Activated CD4-positive, alpha-beta T cell treated with anti-CD3 and anti-CD28 coated beads for 1 hour (primary cell): Measurements from ENCODE around the gene UBE2D2.
"Not testable (repeated sequence)": the region's sequence is repeated elsewhere in the genome, so short reads cannot be mapped to it uniquely, and the experiment has no call there.

ENCODE experiments used
- DNase-seq: peaks from one replicate; pipeline ENCODE4 v3.0.0-alpha.2; 2020

The UBE2D2 gene

DNA sequence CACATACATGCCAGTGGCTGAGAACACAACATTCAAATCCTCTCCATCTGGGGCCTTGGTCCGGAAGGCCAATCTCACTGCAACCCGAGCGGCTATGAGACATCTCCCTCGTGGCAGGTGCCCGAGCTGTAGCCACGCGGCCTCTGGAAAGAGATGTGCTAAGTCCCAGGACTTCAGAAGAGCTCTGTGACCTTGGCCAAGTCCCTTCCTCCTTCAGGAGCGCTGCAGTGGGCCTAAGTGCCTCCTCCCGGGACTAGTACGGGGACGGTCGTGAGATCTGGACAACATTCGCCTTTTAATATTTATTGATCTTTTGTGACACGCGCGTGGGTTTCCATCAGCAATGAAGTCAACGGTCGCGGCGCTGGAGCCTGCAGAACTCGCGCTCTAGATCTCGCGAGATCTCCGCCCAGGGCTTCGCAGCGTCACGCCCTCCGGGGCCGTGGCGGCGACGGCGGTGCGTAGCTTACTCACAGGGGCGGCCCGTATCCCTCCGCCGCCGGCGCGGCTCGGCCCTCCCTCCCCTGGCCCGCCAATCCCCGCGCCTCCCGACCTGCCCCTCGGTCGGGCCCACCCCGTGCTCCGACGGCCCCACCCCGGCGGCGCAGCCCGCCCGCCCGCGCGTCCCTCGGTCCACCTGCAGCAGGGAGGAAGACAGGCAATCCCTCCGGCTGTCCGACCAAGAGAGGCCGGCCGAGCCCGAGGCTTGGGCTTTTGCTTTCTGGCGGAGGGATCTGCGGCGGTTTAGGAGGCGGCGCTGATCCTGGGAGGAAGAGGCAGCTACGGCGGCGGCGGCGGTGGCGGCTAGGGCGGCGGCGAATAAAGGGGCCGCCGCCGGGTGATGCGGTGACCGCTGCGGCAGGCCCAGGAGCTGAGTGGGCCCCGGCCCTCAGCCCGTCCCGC is at the start of gene UBE2D2:
UBE2D2 (plus strand) TSS at position 588 of the 903 bp plus-strand sequence. CDS start 453 bp downstream, outside the sequence.
- DNase-seq, result peak; percentile 97

DNA sequence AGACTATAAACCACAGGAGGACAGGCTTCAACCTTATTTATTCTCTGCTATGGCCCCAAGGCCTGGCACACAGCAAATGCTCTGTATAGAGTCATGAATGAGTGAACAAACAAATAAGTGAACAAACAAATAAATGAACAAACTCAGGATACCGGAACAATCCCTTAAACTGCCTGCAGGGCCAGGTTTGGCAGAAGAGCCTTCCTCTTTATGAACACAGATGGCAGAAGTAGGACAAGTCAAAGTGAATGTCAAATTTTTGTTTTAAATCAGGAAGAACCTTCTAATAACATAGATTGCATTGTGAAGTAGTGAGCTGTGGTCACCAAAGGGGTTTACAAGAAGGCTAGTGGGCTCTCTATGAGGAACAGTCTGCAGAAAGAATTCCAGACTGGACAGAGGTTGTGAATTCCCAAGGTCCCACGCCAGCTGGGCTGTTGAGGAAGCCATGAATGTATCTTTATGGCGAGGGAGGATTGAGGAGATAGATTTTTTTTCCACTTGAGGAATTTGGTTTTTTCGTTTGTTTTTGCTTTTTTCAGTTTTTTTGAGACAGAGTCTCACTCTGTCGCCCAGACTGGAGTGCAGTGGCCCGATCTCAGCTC is 48.3 kb upstream of the UBE2D2 start:
- no peak for DNase-seq

DNA sequence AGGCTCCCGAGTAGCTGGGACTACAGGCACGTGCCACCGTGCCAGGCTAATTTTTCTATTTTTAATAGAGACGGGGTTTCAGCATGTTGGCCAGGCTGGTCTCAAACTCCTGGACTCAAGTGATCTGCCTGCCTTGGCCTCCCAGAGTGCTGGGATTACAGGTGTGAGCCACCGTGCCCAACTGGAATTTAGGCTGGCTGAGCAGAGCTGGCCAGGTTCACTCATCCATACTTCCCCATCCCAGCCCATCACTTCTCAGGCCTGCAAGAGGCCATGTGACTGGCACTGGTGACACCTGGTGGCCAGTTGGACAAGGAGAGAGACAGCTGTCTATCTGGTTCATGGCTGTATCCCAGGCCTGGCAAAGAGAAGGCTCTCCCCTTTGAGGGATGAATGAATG is 47.7 kb upstream of the UBE2D2 start:
- DNase-seq, result peak; percentile 67

DNA sequence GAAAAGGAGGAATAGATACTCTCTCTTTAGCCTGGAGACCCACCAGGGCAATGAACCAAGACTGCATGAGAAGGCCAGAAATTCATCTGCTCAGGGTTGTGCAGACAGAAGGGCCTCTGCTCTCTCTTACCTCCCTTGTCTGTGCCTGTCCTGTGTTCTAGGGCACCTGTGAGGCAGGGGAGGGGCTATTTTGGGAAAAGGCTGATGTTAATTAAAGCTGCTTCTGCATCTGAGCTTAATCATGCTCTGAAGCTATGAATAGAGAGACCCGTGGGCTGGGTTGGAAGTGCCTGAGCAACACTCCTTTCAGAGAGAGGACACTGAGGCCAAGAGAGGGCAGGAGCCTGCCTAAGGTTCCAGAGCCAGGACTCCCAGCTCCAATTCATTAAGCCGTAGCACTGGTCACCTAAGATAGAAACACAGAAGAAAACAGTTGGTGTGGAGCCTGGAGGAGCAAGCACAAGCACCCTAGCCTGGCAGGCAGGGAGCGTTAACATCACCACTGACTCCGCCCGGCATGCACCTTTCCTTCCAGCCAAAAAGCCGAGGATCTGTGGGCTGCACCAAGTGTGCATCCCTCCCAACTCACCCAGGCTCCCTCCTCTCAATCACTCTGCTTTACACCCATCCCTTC is 47.2 kb upstream of the UBE2D2 start:
- DNase-seq, result no peak

DNA sequence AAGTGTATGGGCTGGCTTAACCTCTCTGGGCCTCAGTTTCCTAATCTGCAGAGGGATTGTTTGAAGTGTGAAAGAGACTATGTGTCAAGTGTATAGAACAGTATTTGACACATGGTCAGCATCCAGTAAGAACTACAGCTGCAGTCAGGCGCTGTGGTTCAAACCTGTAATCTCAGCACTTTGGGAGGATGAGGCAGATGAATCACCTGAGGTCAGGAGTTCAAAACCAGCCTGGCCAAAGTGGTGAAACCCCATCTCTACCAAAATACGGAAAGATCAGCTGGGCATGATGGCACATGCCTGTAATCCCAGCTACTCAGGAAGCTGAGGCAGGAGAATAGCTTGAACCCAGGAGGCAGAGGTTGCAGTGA is 46.7 kb upstream of the UBE2D2 start:
- DNase-seq, result no peak

DNA sequence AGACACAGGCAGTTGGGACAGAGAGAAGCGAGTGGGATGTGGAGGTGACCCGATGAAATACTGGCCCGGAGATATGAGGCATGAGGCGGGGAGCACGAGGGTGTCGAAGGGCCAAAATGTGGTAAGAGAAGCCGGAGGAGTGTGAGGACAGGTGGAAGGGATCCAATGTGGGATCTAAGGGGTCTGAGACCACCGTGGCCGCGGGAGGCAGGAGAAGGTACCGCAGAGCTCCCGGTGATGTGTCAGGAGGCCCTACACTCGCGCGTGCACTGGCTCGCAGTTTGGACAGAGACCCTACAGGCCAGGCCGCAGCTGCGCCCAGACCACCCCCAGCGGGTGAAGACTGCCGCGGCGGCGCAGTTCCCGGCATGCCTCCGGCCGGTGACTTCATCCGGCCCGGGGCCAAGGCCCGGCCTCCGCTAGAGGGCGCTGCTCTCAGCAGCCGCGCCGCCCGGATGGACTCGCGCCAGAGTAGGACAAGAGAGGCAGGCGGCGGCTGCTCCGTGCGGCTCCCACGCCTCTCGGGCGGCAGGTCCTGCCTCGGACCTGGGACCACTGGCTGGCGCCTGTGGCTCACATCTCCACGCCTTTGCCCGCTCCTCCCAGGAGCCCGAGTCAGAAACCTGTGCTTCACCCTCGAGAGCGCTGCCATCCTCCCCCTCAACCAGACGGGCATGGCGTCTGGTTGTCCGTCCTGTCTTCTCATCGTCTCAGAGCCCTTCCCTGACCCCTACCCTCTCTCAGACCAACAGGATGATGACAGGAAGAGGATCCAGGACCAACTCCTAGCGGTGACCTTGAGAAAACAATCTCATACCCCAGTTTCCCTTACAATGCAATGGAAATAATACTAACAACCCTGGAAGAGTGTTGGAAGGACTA is 43.2 kb upstream of the UBE2D2 start:
- peak; percentile 82 for DNase-seq

DNA sequence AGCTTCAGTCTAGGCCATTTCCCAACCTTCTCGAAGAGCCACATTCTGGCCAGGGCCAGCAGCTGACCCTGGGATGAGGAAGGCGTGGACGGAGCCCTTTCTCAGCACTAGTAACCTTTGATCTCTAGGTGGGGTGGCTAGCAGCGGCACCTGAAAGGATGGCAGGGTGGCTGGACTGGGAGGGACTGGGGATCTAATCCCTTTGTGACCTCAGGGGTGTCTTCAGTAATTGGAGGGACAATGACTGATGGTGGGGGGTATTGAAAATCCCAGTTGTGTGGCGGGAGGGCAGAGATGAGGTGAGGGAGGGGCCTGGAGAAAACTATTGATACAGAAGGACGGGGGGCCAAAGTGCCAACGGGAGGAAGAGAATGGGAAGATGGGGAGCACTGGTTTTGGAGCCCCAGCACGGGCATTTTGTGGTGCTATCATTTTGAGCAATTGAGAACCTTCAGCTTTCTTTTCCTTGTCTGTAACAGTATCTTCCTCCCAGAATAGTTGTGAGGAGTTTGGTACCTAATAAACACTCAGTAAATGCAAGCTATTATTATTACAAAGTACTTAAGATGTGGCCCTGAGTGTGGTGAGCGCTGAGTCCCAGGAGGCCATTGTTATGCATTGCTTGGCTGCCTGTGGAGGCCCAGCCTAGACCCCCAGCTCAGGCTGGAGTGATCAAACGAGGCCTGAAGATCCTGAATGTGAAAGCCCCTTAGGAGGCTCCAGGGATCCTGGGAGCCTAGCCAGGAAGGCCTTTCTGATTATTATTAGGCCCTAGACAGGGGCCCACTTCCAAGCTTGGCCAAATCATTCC is 37.3 kb upstream of the UBE2D2 start:
- DNase-seq, result no peak

DNA sequence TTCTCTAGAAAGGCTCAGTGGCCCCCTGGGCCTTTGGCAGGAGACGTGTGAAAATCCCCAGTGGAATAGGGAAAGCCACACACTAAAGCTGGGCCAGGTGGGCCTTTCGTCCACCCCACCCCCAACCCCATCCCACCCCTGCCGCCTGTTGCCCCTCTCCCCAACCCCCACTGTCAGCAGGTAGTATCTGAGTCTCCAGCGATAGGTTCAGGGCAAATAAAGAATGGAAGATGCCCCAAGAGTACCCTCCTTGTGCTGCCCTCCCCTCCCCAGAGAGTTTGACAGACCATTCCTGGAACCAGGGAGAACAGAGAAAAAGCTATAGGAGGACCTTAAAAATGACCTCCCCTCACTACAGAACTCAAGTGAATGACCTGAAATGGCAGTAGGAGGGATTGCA is 36.7 kb upstream of the UBE2D2 start:
- DNase-seq, result no peak

DNA sequence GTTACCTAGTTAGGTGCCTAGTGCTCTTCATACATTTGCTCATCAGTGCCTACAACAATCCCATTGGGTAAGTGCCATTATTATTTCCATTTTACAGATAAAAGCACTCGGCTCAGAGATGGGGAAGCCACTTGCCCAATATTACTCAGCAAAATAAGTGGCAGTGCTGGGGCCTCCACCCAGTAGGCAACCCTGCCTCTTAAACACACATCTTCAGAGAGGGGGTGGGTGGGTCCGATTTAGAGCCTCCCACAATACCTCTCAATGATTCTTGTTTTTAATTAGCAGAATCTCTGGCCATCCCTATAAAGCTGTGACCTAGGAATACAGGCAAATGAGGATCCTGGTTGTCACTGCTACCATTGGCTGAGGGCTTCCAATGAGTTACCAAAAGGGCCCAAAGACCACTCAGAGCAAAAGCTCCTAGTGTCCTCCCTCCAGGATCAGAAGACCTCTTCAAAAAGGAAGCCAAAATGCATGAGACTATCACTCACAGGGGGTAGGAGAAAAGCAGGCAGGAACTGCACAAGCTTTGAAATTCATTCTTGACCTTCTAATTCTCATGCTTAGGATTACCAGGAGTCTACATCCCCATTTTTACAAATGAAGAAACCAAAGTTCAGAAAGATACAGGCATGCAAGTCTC is 36.1 kb upstream of the UBE2D2 start:
- no peak for DNase-seq

DNA sequence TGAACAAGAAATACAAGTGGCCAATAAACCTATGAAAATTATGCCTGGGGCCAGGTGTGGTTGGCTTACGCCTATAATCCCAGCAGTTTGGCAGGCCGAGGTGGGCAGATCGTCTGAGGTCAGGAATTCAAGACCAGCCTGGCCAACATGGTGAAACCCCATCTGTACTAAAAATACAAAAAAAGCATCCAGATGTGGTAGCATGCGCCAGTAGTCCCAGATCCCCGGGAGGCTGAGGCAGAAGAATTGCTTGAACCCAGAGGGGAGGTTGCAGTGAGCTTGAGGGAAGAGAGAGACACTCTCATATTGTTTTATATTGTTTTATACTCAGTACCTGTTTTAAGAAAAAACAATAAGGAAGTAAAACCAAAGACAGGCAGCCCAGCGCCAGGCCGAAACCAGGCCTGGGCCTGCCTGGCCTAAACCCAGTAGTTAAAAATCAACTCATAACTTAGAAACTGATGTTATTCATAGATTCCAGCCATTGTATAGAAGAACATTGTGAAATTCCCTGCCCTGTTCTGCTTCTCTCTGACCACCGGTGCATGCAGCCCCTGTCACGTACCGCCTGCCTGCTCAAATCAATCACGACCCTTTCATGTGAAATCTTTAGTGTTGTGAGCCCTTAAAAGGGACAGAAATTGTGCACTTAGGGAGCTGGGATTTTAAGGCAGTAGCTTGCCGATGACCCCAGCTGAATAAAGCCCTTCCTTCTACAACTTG is 35.4 kb upstream of the UBE2D2 start:
- not testable (repeated sequence) for DNase-seq

DNA sequence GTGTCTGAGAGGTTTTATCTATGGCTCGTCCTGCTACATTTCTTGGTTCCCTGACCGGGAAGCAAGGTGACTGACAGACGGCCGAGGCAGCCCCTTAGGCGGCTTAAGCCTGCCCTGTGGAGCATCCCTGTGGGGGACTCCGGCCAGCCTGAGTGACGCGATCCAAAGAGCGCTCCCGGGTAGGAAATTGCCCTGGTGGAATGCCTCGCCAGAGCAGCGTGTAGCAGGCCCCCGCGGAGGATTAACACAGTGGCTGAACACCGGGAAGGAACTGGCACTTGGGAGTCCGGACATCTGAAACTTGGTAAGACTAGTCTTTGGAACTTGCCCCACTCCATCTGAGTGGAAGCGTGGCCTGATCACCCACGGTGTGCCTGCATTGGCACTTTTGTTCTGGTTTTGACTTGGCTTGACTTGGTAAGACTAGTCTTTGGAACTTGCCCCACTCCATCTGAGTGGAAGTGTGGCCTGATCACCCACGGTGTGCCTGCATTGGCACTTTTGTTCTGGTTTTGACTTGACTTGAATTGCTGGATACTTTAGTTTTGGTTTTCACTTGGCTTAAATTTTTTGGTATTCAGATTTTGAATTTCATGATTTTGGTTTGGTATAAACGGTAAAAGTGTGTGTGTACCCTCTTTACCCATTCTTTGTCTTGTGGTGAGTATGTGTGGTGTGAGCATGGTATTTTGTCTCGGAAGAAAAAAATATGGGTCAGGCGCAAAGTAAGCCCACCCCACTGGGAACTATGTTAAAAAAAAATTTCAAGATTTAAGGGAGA is 34.6 kb upstream of the UBE2D2 start:
- DNase-seq, result not testable (repeated sequence)

DNA sequence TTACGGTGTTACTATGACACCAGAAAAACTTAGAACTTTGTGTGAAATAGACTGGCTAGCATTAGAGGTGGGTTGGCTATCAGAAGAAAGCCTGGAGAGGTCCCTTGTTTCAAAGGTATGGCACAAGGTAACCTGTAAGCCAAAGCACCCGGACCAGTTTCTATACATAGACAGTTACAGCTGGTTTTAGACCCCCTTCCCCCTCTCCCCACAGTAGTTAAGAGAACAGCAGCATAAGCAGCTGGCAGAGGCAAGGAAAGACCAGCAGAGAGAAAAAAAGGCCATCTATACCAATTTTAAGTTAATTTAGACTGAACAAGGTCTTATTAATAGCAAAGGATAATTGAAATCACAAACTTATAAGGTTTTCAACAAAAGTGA is 34.1 kb upstream of the UBE2D2 start:
- not testable (repeated sequence) for DNase-seq

DNA sequence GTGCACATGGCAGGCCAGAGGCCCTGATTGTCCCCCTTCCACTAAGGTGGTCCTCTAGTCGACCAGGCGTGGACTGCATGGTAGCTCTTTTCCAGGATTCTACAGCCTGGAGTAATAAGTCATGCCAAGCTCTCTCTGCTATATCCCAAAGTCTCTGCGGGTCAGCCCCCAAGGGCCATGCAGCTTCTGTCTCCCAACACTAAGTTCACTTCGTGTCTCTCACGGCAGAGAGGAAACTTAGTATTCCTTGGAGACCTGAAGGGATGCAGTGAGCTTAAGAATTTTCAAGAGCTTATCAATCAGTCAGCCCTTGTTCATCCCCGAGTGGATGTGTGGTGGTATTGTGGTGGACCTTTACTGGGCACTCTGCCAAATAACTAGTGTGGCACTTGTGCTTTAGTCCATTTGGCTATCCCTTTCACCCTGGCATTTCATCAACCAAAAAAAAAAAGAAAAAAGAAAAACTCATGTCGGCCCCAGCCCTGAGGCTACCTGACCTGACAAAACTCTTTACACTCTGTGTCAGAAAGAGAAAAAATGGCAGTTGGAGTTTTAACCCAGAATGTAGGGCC is 33.2 kb upstream of the UBE2D2 start:
- DNase-seq, result not testable (repeated sequence)

DNA sequence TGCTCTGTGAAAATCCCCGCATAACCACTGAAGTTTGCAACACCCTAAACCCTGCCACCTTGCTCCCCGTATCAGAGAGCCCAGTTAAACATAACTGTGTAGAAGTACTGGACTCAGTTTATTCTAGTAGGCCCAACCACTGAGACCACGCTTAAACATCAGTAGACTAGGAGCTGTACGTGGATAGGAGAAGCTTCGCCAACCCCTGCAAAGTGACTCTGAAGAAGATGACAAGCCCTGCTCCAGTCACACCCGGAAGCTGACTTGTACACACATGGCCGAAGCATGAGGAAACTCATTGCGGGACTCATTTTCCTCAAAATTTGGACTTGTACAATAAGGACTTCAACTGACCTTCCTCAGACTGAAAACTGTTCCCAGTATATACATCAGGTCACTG is 32.4 kb upstream of the UBE2D2 start:
- DNase-seq, result not testable (repeated sequence)

DNA sequence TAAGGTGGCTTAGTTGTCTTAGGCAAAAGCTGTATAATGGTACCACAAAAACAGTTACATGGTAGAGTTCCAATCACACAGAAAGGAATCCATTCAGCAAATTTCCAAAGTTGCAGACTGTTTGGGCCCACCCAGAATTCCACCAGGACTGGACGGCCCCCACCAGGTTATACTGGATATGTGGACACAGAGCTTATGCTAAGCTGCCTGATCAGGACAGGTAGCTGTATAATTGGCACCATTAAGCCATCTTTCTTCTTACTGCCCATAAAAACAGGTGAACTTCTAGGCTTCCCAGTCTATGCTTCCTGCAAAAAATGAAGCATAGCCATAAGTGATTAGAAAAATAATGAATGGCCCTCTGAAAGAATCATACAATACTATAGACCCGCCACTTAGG is 31.1 kb upstream of the UBE2D2 start:
- not testable (repeated sequence) for DNase-seq

DNA sequence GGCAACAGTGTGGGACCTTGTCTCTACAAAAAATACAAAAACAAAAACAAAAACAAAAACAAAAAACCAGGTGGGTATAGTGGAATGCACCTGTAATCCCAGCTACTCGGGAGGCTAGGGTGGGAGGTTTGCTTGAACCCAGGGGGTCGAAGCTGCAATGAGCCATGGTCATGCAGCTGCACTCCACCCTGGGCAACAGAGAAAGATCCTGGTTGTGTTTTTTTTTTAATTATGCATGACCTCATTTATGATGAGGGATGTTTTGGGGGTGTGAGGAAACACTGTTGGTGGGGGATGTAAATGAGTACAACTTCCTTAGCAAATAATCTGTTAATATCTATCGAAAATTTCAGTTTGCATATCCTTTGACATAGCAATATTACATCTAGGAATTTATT is 29.4 kb upstream of the UBE2D2 start:
- DNase-seq, result no peak

DNA sequence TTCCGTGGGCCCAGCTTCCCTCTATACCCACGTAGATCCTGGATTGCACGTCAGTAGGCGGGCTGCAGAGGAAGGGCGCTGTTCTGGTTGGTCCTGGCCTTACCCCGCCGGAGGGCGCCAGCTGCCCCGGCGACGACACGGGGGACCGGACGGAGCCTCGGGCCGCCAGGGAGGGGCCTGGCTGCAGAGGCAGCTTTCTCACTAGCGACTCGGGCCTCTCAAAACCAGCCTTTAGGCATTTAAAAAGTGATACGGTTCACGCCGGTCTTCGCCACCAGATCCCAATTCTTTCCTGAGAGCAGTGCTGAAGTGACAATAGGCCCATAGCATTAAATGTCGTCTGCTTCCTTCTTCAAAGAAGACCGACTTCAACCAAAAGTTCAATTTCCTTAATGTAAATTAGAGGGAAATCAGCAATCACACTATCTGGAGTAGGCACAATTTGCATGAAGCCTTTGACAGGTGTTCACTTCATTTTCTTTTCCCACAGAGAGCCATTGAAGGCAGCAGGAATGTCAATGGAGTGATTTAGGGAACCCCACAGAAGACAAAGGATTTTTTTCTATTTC is 17.6 kb upstream of the UBE2D2 start:
- peak; percentile 22 for DNase-seq

DNA sequence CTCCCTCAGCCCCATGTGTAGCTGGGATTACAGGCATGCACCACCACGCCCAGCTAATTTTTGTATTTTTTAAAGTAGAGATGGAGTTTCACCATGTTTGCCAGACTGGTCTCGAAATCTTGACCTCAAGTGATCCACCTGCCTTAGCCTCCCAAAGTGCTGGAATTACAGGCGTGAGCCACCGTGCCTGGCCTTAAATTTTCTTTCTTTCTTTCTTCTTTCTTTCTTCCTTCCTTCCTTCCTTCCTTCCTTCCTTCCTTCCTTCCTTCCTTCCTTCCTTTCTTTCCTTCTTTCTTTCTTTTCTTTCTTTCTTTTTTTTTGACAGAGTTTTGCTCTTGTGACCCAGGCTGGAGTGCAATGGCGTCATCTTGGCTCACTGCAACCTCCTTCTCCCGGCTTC is 14.5 kb upstream of the UBE2D2 start:
- not testable (repeated sequence) for DNase-seq
